GM13977 (cell line): ENCODE results near the gene SNCAIP.

ENCODE experiments used
- DNase-seq: peaks from one replicate; pipeline ENCODE4 v3.0.0; 2012; ENCODE audit warnings: low spot score
- in situ Hi-C: fragments of 300-500 bp; cut with MboI; formaldehyde crosslinking; loops from one replicate; pipeline ENCODE4 v1.12.0; 2022; ENCODE audit warnings: low sequenced_read_pairs, low pct_unique_long_range_greater_than_20kb, mixed read lengths, inconsistent platforms; ENCODE audit not compliant: unreplicated experiment
- TF ChIP-seq, protein P1 (sequence below): IDR thresholded peaks from 2 replicates; pipeline ENCODE4 v1.5.1; 2012; ENCODE audit warnings: mild to moderate bottlenecking, control low read depth; ENCODE audit not compliant: insufficient read depth; ENCODE audit errors: extremely low read depth, missing control alignments

The SNCAIP gene

GRCh38 chr5:122465994-122466393 is 154.0 kb downstream of the SNCAIP start:
- TF ChIP-seq, protein P1, sequence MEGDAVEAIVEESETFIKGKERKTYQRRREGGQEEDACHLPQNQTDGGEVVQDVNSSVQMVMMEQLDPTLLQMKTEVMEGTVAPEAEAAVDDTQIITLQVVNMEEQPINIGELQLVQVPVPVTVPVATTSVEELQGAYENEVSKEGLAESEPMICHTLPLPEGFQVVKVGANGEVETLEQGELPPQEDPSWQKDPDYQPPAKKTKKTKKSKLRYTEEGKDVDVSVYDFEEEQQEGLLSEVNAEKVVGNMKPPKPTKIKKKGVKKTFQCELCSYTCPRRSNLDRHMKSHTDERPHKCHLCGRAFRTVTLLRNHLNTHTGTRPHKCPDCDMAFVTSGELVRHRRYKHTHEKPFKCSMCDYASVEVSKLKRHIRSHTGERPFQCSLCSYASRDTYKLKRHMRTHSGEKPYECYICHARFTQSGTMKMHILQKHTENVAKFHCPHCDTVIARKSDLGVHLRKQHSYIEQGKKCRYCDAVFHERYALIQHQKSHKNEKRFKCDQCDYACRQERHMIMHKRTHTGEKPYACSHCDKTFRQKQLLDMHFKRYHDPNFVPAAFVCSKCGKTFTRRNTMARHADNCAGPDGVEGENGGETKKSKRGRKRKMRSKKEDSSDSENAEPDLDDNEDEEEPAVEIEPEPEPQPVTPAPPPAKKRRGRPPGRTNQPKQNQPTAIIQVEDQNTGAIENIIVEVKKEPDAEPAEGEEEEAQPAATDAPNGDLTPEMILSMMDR, result no peak
- DNase-seq, result no peak
- in situ Hi-C loops, result no loop called here

DNA sequence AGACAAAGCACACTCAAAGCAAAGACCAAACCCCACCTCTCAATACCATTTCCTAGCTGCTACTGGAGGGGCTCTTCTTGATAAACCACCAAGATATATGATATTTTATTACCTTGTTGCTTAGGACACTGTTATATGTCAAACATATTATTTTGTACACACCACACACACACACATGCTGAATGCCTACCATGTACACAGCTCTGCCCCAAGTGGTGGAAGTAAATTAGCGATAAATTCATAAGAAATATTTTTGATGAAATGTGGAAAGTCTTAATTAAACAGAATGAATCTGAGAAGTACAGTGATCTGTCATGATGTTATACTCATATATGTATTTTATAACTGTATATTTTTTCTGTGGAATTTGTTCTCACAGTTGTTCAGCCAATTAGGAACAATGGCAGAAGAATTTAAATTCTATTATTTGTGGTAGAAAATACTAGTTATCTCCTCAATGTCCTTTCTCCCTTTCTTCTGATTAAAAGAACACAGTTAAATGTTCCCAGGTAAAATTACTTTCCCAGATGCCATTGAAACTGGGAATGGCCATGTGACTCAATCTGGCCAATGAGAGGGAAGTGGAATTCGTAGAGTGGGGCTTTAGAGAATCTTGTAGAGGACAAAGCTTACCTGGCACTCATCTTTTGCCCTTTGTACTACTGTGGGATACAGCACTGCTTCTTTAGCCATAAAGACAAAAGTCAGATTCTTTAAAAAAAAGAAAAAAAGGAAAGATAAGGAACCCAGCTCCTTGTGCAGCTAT is 156.5 kb downstream of the SNCAIP start:
- no peak for DNase-seq
- in situ Hi-C loops, result no loop called here
- TF ChIP-seq, protein P1, result no peak

- in situ Hi-C loops, result no loop called here
- TF ChIP-seq, protein P1, result no peak
- DNase-seq, result no peak
These were observed 157.4 kb downstream of the SNCAIP start for GRCh38 chr5:122469384-122469919.

DNA sequence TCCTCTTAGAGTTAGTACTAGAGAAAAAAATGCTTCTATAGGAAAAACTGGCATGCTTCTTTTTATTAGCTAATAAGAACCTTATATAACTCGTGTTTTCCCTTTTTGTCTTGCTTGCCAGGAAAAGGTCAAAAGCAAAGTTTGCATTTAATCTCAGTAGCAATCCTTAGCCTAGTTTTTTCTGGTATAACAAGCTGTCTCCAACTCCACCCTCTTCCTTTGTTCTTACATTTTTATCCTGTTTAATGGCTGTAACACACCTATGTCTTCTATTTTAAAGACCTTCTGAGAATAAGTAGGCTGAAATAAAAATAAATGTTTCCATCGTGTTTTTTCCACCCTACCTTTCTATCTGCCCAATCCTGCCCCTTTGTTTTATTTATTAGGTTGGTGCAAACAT is 158.3 kb downstream of the SNCAIP start:
- DNase-seq, result no peak
- in situ Hi-C loops, result no loop called here
- TF ChIP-seq, protein P1, result no peak

DNA sequence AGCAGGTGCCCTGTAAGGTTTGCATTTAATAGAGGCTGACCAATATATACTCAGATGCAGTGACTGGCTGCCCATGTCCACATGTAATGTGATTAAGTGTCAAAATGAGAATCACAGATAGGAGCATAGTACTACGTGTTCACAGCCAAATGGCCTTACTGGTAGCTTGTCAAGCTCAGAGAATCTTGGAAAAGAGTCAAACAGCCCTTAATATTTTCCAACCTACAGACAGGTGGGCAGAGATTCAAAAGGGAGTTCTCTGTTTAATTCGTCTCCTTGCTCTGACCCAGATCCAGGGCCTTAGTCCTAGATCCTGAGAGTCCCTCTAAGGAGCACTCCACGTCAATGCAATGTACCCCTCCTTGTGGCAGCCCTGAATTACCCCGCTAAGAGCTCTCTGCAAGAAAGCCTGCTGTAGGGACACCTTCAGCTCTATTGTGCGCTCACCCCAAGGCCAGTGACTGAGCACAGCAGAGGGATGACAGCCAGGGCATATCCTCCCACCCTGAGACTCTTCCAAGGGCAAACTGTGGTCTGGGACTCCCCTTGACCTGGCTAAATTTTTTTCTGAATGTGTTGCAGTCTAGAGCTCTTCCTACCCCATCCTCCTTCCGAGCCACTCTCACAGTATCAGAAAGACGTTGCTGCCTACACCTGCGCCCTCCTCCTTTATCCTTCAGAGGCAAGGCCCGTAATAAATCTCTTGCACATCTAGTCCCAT is 159.2 kb downstream of the SNCAIP start:
- in situ Hi-C loops, result no loop called here
- DNase-seq, result no peak
- TF ChIP-seq, protein P1, result no peak

- TF ChIP-seq, protein P1, result no peak
- in situ Hi-C loops, result no loop called here
- DNase-seq, result no peak
These were observed 159.7 kb downstream of the SNCAIP start for GRCh38 chr5:122471752-122472061.
